ENCODE results near the gene CALML3.

GRCh38 chr10:5484205-5484604 is 40.6 kb upstream of the CALML3 start:
- TF ChIP-seq CTCF (conservative IDR thresholded peaks at IDR 0.05) = no peak
- no peak for TF ChIP-seq ZFX (IDR thresholded peaks at IDR 0.05)
